ENCODE data around the gene AJAP1.

DNA sequence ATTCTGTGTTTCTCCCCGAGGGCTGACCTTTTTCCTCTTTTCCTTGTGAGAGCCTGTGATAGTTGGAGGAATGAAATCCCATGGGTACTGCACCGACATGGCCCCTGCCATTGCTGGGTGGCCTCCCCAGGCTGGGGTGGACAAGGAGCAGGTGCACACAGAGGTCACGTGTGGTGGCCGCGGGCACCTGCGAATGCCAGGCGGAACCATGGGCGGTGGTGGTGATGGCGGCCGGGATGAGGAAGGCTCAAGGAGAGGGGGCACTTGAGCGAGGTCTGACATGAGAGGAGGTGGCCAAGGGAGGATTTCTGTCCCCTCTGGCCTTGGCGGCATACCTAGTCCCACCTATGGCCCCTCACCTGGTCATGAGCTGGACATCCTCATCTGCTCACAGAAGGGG, 69.6 kb downstream of the AJAP1 start:
- TF ChIP-seq CTCF (IDR thresholded peaks at IDR 0.05 in 2 of 3, conservative IDR thresholded peaks at IDR 0.05 in 1 of 3; ENCODE audit: borderline replicate concordance in 1 of 3, insufficient read depth in 1 of 3, low read depth in 2 of 3, low read length in 2 of 3) = no peak
- TF ChIP-seq CEBPB (IDR thresholded peaks at IDR 0.05; ENCODE audit: low read depth) = no peak
- no peak for TF ChIP-seq SRF (IDR thresholded peaks at IDR 0.05; ENCODE audit: low read depth)
- TF ChIP-seq, protein P1, sequence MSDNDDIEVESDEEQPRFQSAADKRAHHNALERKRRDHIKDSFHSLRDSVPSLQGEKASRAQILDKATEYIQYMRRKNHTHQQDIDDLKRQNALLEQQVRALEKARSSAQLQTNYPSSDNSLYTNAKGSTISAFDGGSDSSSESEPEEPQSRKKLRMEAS (IDR thresholded peaks at IDR 0.05) = no peak
- TF ChIP-seq JUND (IDR thresholded peaks at IDR 0.05) = no peak
- no peak for TF ChIP-seq POLR2A (IDR thresholded peaks at IDR 0.05; ENCODE audit: borderline replicate concordance, extremely low read depth, insufficient read depth, insufficient read length)
- no peak for TF ChIP-seq EZH2phosphoT487 (IDR thresholded peaks at IDR 0.05; ENCODE audit: borderline replicate concordance)
- TF ChIP-seq ZNF274 (IDR thresholded peaks at IDR 0.05; ENCODE audit: low read depth, low read length) = no peak
- TF ChIP-seq ZFX (IDR thresholded peaks at IDR 0.05) = no peak
- TF ChIP-seq TCF7L2 (IDR thresholded peaks at IDR 0.05; ENCODE audit: borderline replicate concordance, extremely low read depth, insufficient read depth, insufficient read length) = no peak

Data from HCT116 (cell line).